Head of caudate nucleus (tissue), 42 donors: Measurements from ENCODE around the gene LDLRAP1.

Experiments used
- DNase-seq, 42 donors: peaks; one replicate each; pipeline versions ENCODE4 v3.0.0 to v3.0.0-alpha.2; 2020 to 2021; ENCODE audit warnings: mixed read lengths in 7 of 42
- intact Hi-C: fragments of 100-400 bp; cut with DNase I; formaldehyde crosslinking; loops from one replicate; pipeline ENCODE4 v1.15.0; 2022

LDLRAP1 gene

DNA sequence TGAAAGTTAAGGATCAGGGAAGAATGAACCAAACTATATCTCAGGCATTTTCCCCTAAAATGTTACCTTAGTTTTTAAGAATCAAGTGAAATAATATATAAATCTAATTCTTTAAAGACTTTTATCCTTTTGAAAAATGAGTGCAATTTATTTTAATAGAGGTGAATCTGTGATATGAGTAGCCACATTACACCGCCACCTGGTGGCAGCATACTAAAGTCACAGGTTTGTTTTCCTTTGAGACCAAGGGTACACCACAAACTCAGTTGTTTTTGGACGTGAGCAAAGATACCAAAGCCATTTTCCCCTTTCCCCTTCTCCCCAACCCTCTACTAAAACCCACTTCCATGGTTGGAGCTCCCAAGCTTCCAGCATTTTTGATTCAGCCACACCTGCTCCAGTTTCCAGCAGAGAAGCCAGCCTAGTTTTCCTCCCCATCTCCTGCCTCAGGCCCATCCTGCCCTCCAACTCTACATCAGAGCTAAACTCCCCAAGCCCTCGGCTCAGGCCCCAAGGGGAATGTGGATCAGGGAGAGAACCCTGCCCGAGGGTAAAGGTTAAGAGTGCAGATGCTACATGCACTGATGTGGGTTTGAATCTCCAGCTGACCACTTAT, 22.9 kb upstream of the LDLRAP1 start:
- intact Hi-C loops = loop anchor here (10.0 kb wide), 1 partner anchor 294 kb away; the partner anchor contains the start of gene MTFR1L

GRCh38 chr1:25522031-25522655, 21.3 kb upstream of the LDLRAP1 start:
- intact Hi-C loops = loop anchor here (10.0 kb wide), 1 partner anchor 293 kb away; the partner anchor contains the start of gene MTFR1L
- DNase-seq = peak in 16 of 42 donors; percentile 20 to 68 (median 33)

More for the DNA sequence above, 22.9 kb upstream of the LDLRAP1 start:
- DNase-seq = peak; percentile 59 to 93 (median 80)

DNA sequence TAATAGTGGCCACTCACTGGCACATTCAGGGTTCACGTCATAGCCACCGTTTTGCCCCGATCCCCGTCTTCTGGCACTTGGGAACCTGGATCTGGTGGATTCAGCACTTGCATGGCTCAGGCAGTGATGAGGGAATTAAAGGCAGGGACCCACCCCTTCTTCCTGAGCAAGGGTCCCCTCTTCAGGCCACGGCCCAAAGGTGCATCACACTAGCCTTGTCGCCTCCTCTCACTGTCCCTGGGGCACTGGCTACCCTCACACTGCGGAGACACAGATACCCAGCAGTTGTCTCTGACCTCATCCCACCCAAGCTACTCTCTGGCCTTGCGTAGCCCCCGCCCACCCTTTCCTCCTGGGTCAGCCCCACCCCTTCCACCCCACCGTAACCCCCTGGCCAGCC, 19.9 kb upstream of the LDLRAP1 start:
- no peak for DNase-seq
- intact Hi-C loops = loop anchor here (10.0 kb wide), 1 partner anchor 291 kb away; the partner anchor contains the start of gene MTFR1L

DNA sequence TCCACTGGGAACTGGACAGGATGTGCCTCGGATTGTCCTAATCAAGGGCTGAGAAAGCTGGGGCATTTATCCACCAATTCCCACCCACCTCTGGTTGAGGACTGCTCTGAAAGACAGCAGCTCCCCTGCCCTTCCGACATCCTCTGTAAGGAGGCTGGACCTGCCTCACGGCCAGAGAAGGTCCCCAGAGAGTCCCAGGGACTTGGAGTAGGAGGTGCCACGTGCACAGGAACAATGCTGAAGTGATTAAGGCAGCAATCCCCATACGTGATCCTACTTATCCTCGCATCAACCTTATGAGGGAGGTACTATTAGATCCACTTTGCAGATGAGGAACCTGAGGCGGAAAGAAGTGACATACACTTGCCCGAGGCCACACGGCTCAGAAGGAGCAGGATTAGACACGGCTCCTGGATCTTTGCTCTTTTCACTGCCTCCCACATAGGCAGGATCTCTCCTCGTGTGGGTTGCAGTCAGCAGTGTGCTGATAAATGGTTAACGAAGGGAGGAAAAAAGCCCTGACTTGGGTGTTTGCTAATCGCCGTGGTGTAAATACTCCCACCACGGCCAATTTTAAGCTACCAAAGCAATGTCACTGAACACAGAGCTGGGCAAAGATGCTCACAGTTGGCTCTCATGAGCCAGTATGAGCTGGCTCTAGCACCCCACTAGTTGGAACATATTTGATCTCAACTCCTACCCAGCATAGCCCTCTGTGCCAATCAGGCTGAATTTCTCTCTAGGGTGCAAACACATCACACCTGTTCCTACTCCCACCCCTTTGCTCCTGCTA, 18.6 kb upstream of the LDLRAP1 start:
- peak in 8 of 42 donors; percentile 16 to 70 (median 40) for DNase-seq
- intact Hi-C loops = loop anchor here (10.0 kb wide), 1 partner anchor 290 kb away; the partner anchor contains the start of gene MTFR1L

GRCh38 chr1:25525361-25525688, 18.1 kb upstream of the LDLRAP1 start:
- DNase-seq = no peak
- intact Hi-C loops = loop anchor here (10.0 kb wide), 1 partner anchor 289 kb away; the partner anchor contains the start of gene MTFR1L

DNA sequence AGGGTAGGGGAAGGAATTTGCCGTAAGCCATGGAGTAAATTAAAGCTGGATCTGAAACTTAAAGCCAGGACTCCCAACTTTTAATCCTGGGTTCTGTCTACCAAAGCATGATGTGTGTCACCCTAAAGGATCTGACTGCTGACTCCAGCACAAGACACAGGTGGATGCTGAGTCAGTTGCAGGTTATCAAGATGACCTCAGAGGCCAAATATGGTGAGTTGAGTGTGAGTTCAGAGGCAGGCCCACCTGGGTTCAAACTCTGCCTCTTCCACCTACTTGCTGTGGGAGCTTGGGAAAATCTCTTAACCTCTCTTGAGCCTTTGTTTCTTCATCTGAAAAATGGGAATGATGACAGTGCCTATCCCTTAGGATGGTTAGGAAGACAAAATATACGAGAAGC, 16.7 kb upstream of the LDLRAP1 start:
- intact Hi-C loops = loop anchor here (10.0 kb wide), 1 partner anchor 288 kb away; the partner anchor contains the start of gene MTFR1L
- no peak for DNase-seq

GRCh38 chr1:25527226-25527846, 16.1 kb upstream of the LDLRAP1 start:
- no peak for DNase-seq
- intact Hi-C loops = loop anchor here (10.0 kb wide), 1 partner anchor 287 kb away; the partner anchor contains the start of gene MTFR1L

GRCh38 chr1:25527946-25528595, 15.3 kb upstream of the LDLRAP1 start:
- intact Hi-C loops = loop anchor here (10.0 kb wide), 1 partner anchor 287 kb away; the partner anchor contains the start of gene MTFR1L
- no peak for DNase-seq

- no peak for DNase-seq
- intact Hi-C loops = loop anchor here (10.0 kb wide), 1 partner anchor 286 kb away; the partner anchor contains the start of gene MTFR1L
These were observed 14.4 kb upstream of the LDLRAP1 start for GRCh38 chr1:25528881-25529517.

DNA sequence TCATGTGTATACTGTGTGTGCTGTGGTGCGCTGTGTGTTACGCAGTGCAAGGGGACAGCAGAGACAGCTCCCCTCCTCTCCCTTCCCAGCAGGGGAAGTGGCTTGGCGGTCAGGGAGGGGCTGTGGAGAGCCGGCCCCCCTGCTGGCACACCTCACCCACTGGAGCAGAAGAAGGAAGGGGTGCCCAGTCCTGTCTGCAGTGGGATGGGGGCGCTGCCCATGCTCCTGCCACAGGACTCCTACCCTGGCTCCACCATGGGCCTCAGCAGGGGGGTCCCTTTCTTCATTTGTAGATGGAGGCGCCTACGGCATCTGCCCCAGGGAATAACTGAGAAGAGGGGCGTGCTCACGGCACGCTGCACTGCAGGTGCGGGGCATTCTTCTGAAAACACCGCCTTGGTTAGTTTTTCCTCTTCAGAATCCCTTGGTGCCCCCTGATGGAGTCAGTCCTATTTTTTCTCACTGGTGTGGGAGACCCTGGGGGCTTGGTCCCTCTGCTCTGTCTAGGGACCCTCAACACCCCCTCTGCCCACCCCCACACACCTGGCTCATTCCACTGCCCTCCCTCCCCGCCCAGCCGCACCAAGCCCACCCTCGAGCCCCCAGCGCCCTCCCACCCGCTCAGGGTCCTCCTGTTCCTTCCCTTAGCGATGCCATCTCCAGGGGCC, 13.8 kb upstream of the LDLRAP1 start:
- intact Hi-C loops = loop anchor here (10.0 kb wide), 1 partner anchor 285 kb away; the partner anchor contains the start of gene MTFR1L
- no peak for DNase-seq

- intact Hi-C loops = no loop called here
- DNase-seq = no peak
These were observed 13.0 kb upstream of the LDLRAP1 start for GRCh38 chr1:25530186-25531081.

GRCh38 chr1:25531082-25531461, 12.3 kb upstream of the LDLRAP1 start:
- intact Hi-C loops = no loop called here
- DNase-seq = no peak

DNA sequence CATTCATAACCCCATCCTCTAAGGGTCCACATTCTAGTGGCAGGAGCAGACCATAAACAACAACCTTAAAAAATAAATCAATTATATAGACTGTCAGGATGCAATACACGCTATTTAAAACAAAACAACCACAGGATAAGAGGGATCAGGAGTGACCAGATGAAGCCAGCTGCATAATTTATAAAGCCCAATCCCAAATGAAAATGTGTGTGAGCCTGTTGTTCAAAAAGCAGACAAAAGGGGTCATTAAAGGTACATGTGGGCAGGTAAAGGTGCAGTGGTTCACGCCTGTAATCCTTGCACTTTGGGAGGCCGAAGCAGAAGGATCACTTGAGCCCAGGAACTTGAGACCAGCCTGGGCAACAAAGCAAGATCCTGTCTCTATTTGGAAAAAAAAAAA, 10.4 kb upstream of the LDLRAP1 start:
- intact Hi-C loops = no loop called here
- DNase-seq = no peak

DNA sequence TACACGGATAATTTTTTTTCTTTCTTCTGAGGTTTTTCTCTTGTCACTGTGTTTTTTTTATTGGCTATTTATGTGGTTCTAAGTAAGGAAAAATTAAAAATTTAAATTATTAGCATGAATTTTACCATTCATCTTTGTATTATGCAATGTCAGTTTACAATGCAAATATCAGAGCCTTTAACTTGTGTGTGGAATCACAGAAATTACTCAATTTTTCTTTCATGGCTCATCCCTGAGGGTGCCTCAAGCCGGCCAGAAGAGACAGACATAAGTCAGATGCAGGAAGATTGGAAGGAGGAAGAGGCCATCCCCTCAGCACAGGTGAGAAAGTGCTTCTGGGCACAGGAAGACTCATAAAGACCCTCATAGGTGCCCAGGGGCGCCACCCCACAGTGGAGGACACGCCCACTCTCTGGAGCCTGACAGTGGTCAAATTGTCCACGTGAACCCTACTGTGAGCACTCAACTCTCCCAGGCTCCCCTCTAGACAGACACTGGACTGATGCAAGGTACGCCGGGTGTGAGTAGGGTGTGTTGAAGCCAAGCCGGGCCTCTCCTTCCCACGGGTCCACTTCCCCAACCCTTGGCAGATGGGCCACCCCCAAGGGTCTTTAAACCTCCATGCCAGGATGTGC, 9.5 kb upstream of the LDLRAP1 start:
- intact Hi-C loops = no loop called here
- no peak for DNase-seq

DNA sequence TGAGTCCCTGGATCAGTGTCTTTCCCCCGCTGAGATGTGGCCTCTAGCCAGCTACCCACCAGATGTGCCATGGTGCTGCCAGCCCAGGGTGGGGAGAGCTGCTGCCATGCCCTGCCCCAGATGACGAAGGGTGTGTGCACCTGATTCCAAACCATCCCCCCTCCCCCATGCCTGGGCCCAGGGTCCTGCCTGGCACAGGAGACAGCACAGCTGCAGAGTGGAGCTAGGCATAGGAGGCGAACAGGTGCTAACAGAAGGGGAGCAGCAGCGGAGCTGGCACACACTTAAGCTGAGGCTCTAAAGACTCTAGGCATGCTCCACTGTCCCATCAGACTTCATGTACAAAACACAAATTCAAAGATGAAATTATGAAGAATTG, 9.0 kb upstream of the LDLRAP1 start:
- intact Hi-C loops = no loop called here
- no peak for DNase-seq

- DNase-seq = no peak
- intact Hi-C loops = no loop called here
These were observed 7.3 kb upstream of the LDLRAP1 start for GRCh38 chr1:25536124-25536523.
